ENCODE measurements around the gene ZFAND4.
"Not testable (repeated sequence)": the region's sequence is repeated elsewhere in the genome, so short reads cannot be mapped to it uniquely, and the experiment has no call there.

ZFAND4 gene

DNA sequence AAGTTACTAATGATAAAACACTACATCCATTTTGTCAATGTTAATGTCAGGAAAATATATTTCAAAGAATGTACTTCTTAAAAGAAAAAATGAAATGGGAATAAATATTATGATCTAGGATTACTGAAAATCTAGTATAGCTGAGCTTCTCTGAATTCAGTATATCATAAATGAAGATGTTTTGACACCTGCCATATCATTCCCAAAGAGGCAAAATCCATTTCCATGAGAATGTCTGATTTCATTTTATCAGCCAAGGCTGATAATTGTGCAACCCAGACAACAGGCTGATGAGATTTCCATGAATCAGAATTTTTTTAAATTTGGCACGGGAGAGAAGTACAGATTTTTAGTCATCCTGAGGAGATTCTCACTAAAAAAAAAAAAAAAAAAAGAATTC lies 32.5 kb downstream of the ZFAND4 start:
- DNase-seq = no peak

DNA sequence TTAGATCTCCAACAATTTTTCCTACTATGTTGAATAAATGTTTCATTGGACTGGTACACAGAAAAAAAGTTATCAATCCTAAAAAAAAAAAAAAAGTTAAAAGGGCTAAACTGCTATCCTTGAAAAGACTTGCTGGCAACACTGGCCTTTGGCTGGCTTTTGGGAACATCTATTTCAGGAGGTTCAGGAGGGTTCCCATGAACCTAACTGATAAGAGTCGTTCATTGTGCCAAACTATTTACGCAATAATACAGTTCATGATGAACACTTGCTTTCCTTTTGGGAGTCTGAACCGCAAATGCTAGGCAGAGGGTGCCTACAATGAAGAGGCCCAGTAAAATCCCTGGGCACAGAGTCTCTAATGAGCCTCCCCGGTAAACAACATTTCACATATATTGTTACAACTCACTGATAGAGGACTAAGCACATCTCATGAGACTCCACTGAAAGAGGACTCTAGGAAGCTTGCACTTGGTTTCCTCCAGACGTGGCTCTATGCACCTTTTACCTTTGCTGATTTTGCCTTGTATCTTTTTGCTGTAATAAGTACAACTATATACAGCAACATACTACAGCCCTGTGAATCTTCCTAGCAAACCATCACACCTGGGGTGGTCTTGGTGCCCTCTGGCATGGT lies 45.0 kb downstream of the ZFAND4 start:
- DNase-seq = no peak

DNA sequence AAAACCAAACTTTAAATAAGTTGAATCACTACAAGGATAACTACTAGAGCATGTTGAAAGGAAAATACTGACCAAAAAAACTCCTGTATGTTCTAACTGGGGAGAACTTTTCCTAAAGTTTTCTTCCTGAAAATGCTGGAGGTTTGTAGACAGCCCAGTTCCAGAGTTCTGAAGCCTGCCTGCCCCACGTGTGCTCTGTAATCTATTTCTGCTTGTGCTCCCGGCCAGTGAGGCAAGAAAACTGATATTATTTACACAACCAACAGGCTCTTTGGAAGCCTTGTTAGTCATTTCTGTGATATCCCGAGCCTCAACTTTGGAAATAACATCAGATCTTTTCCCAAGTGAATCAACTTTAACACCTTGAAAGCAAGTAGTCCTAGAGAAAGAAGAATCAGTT lies 46.7 kb downstream of the ZFAND4 start:
- DNase-seq = no peak

DNA sequence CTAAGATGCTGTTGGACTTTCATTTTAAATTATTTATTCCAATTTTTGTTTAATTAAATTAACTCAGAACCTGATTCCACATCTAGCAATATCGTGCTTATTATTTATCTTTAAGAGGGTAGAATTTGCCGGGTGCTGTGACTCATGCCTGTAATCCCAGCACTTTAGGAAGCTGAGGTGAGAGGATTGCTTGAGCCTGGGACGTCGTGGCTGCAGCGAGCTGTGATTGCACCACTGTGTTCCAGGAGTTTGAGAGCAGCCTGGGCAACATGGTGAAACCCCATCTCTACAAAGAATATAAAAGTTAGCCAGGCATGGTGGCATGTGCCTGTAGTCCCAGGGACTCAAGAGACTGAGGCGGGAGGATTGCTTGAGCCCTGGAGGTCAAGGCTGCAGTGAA lies 47.8 kb downstream of the ZFAND4 start:
- DNase-seq = no peak

DNA sequence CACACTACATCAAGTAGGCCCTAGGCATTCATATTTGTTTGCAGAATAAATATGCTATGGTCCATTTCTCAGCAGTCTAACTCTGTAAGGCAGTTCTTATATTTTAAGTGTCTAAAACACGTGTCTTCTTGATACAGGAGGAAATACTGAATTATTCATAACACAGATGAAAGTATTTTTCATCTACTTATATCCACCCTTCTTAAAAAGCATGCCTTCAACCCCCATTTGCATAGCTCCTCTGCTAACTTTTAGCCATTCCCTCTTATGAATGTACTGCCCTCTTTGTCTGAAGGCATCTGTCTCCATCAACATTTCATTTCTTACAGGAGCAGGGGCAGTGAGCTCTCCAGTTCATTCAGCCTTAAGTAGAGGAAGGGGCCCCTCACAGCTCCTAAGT lies 57.7 kb downstream of the ZFAND4 start:
- no peak for DNase-seq

DNA sequence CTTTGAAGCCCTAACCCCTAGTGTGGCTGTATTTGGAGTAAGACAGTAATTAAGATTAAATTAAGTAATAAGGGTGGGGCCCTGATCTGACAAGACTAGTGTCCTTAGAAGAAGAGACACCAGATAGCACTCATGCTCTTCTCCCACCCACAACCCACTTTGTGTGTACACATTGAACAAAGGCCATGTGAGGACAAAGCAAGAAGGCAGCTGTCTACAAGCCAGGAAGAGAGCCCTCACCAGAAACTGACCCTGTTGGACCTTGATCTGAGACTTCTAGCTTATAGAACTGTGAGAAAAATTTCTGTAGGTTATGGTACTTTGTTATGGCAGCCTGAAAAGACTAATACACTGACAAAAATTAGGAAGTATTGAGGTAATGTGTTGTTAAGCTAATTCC lies 59.8 kb downstream of the ZFAND4 start:
- DNase-seq = no peak

DNA sequence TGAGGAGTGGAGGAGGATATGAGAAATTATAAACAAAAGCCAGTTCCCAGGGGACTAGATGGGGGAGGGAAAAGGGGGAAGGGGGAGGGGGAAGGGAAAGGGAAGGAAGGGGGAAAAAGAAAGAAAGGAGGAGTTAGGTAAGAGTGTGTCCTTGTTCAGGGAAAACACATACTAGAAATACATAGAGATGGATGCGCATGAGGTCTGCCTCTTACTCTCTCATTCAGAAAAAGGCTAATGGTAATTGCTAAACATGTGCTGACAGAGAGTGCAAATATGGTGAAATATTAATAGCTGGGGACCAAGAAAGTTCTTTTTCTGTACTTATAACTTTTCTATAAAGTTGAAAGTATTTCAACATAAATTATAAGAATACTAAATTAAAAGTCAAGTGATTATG lies 64.5 kb downstream of the ZFAND4 start:
- no peak for DNase-seq

DNA sequence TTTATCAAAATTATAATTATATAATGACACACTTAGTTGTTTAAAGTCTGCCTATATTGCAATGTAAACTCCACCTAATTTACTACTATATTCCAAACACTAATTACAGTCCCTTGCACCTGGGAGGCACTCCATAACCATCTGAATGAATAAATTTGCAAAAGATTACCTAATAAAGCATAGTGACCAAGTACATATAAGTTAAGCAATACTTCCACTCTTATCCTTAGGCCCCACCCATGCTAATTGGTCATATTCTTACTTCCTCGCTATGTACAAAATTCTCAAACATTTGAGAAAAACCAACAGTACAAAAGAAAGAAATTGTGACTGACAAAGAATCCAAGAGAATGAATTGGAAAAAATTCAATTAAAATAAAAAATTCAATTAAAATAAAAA lies 65.3 kb downstream of the ZFAND4 start:
- no peak for DNase-seq

DNA sequence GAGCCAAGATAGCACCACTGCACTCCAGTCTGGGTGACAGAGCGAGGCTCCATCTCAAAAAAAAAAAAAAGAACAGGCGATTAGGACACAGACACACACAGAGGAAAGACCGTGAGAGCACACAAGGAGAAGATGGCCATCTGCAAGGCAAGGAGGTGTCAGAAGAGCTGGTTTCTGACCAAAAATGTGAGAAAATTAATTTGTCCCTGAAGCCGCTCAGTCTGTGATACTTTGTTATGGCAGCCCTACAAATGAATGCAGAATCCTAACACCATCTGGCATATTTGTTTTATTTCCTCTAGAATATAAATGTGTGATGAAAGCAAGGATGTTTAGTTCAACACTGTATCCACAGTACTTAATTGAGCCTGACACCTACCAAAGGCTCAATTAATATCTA lies 69.7 kb downstream of the ZFAND4 start:
- no peak for DNase-seq

DNA sequence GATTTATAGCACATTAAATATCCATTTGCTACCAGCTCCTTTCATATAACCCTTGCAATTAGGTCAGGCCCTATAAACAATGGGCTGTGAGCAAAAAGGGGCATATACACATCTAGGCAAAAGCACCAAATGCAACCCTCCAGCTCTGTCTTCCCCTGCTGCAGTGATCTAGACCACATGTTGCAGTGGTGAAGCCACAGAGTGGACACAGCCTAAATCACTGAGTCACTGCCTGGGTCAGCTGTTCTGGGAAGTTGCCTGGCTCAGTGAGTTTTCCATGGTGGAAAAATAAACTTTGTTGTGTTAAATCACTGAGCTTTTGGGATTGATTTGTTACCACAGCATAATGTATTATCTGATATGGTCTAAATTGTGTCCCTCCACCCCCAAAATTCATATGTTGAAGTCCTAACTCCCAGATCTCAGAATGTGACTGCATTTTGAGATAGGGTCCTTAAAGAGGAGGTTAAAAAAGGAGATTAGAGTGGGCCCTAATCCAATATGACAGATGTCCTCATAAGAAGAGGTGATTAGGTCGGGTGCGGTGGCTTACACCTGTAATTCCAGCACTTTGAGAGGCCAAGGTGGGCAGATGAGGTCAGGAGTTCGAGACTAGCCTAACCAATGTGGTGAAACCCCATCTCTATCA lies 70.4 kb downstream of the ZFAND4 start:
- no peak for DNase-seq

DNA sequence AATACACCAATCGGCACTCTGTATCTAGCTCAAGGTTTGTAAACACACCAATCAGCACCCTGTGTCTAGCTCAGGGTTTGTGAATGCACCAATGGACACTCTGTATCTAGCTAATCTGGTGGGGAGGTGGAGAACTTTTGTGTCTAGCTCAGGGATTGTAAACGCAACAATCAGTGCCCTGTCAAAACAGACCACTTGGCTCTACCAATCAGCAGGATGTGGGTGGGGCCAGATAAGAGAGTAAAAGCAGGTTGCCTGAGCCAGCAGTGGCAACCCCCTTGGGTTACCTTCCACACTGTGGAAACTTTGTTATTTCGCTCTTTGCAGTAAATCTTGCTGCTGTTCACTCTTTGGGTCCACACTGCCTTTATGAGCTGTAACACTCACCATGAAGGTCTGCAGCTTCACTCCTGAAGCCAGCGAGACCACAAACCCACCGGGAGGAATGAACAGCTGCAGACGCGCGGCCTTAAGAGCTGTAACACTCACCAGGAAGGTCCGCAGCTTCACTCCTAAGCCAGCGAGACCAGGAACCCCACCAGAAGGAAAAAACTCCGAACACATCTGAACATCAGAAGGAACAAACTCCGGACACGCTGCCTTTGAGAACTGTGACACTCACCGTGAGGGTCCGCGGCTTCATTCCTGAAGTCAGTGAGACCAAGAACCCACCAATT lies 71.2 kb downstream of the ZFAND4 start:
- not testable (repeated sequence) for DNase-seq

DNA sequence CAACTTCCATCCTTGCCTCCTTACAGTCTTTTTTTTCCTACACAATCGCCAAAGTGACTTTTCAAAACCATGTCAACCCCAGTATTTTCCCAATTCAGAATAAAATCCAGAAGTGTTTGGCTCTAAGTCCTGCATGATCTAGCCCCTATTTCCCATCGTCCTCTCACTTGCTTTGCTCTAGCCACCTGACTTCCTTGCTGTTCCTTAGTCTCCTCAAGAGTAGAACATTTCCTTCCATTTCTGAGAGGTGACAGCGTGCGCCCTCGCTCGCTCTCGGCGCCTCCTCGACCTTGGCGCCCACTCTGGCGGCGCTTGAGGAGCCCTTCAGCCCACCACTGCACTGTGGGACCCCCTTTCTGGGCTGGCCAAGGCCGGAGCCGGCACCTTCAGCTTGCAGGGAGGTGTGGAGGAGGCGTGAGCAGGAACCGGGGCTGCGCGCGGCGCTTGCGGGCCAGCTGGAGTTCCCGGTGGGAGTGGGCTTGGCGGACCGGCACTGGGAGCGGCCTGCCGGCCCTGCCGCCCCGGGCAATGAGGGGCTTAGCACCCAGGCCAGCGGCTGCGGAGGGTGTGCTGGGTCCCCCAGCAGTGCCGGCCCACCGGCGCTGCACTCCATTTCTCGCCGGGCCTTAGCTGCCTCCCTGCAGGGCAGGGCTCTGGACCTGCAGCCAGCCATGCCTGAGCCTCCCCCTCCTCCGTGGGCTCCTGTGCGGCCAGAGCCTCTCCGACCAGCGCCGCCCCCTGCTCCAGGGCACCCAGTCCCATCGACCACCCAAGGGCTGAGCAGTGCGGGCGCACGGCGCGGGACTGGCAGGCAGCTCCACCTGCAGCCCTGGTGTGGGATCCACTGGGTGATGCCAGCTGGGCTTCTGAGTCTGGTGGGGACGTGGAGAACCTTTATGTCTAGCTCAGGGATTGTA lies 72.0 kb downstream of the ZFAND4 start:
- DNase-seq = not testable (repeated sequence)

DNA sequence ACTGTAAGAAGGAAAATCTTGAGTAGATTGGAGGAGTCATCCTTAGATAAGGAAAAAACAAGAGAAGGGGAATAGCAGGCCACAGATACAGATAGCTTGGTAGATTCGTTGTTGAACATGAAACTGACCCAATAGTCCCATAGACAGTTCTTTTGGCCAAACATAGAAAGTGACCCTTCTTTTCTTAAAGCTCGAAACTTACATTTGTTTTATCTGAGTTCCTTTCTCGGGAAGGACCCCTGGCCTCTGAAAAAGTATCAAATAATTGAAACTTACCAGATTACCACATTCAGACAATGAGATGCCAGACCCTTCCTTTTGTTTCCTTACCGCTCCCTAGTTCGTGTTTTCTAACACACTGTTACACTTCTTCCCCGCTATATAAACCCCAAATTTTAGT lies 72.9 kb downstream of the ZFAND4 start:
- DNase-seq = no peak

DNA sequence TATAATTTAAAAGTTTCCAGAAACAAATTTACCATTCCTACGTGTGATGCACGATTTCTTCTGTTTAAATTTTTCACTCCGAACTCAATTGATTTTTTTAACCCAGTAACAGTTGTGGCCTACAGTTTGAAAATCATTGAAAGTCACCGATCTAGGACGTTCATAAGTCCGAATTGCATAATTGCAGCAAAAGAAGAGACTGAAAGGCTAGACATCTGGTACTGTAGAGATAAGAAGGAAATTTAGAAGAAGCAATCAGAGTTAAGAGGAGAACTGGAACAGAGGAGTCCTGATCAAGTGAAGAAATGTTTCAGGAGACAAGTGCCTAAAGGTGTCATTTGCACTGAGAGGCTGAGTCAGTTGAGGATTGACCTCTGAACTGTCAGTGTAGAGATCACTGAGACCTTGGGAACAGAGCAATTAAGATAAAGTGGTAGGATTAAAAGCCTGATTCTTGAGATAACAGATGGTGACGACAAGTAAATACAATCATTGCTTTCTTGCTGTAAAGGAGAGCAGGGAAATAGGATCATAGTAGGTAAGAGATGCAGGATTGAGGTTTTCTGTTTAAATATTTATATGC lies 73.5 kb downstream of the ZFAND4 start:
- no peak for DNase-seq

DNA sequence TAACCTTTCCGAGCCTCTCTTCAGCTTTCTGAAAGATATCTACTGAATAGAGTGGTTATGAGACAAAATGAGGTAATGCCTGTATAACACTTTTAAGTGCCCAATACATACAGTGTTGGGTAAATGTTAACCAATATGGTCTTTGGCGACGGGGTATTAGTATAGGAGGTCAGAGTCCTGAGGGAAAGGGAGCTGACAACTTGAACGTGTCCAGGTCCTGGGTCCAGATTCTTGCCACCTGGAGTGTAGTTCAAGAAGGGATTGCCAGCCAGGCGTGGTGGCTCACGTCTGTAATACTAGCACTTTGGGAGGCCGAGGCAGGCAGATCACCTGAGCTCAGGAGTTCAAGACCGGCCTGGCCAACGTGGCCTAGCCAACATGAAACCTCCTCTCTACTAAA lies 76.0 kb downstream of the ZFAND4 start:
- no peak for DNase-seq

DNA sequence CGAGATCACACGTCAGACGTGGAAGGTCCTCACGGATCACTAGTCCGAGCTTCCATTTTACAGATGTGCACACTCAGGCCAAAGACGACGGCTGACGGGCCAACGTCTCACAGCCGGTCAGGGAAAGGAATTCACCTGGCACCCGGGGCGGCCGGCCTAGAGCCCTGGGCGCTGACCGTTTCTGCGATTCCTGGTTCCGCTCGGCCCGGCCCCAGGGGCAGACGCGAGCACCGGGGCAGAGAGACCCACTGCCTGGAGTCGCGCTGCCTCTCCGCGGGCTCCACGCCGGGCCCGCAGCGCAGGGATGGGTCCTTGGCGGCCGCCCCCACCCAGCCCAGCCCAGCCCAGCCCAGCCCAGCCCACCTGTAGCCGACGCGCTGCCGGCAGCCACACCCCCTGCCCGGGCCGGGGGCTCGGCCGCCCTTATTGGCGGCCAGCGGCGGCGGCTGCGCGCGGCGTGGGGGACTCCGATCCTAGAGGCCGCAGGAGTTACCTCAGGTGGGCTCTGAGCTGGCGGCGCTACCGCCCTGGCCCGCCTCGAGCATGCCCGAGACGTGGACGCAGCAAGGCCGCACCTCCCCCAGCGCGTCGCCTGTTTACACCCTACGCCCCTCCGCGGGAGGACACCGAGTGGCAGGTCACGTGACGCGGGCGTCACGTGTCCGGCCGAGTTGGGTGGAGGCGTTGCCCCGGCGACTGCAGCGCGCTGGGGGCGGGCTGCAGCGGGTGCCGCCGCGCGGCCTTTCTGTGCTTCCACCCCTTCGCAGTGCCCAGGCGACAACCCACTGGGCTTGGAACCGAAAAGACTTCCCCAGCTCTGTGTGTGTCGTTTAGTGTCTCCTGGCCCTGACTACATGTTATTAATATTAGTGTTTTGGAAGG lies 78.1 kb downstream of the ZFAND4 start:
- peak; percentile 83 for DNase-seq

DNA sequence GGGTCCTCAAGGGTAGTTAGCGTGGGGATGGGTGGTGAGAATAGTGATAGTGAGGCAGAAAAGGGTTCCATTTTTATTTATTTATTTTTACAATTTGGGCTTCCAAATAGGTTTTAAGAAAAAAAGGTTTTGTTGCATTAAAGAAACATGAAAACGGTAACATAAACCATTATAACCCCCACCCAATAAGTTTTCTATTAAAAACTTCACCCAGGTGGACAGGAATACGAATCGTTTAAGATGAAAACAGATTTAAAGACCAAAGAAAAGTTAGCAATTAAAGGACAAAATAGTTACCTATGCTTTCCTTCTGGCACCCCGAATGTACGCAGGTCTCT lies 78.7 kb downstream of the ZFAND4 start:
- DNase-seq = no peak

DNA sequence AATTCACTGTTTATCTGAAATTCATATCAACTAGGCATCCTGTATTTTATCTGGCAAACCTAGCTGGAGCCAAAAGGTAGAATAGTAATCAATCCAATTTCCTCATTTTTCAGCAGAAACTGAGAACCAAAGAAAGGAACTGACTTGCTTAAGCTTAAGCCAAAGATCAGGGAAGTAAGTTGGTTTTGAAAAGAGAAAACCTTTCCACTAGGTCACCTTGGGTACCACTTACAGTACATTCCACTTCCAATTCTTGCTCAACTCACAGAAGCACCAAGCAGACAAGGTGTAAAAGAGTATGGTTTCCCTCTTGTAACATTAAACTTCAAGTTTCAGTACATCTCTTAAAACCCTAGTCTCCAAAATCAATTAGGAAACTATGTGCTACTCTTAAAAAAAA lies 79.6 kb downstream of the ZFAND4 start:
- no peak for DNase-seq

DNA sequence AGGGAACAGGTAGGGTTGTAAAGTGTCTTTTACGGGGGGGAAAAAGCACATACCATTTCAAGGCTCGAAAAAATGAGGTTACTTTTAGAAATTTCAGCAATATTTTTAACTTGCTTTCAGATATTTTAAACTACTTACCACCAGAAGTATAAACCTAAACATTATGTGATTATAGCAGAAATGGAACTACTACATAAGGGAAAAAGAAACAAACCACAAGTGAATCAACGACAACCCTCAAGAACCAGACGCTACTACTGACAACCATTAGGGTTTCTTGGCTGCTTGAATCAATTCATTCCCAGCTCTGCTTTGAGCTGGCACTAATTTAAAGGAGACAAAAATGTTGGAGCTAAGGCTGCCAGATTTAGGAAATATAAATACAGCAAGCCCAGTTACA lies 80.1 kb downstream of the ZFAND4 start:
- no peak for DNase-seq

DNA sequence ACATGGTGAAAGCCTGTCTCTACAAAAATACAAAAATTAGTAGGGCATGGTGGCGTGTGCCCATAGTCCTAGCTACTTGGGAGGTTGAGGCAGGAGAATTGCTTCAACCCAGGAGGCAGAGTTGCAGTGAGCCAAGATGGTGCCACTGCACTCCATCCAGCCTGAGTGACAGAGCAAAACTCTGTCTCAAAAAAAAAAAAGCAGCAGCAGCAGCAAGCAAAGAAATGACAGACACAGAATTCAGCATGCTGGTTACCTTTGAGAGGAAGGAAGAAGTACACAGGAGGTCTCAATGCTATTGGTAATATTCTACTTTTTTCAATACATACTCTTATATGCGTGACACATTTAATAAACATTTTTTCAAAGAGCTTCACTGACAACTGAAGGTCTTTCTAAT lies 81.3 kb downstream of the ZFAND4 start:
- no peak for DNase-seq

DNA sequence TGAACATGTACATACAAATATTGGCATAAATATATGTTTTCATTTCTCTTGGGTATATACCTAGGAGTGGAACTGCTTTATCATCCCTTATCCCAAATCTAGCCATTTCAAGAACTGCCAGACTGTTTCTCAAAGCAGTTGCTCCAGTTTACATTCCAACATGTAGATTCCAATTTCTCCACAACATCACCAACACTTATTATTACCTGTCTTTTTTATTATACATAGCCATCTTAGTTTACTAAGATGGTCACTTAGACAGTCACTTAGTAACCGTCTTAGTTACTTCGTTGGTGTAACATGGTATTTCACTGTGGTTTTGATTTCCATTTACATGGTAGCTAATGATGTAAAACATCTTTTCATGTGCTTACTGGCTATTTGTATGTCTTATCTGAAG lies 82.7 kb downstream of the ZFAND4 start:
- DNase-seq = no peak

DNA sequence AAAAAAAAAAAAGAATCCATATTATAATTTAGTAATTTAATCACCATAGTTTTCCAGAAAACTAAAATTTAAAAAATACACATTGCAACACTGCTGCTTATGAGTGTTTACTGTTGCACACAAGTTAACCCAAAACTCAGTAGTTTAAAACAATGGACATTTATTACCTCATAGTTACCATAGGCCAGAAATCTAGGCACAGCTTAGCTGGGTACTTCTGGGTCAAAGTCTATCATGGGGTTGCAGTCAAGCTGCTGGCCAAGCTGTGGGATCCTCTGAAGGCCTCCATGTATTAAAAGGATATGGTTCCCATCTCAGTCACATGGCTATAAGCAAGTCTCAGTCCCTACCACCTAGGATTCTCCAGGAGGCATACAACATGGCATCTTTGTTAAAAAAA lies 83.6 kb downstream of the ZFAND4 start:
- DNase-seq = no peak

Measured in effector CD8-positive, alpha-beta T cell (primary cell).